HCT116 (cell line): ENCODE measurements around the gene GAK. TPM values are rescaled to one million over a fixed set of nuclear protein-coding genes. Genes with fewer than 3 reads are reported as not detected.

ENCODE experiments used
- ATAC-seq: fragments of 200-7000 bp; cut with Tn5 transposase; 2 replicates; pipeline ENCODE4 v1.9.1; 2020; ENCODE audit warnings: mild to moderate bottlenecking, moderate library complexity
- BruUV-seq: library from RNA; stranded (reverse); fragments of 400-500 nt; replicated peaks from 2 replicates; lab custom pipeline; 2021; lab: Mats Ljungman, UMichigan
- CTCF ChIA-PET: fragments of 300-600 bp; sonication (Branson Sonifier 250); formaldehyde crosslinking; loops from one replicate; lab custom pipeline; 2021; ENCODE audit warnings: antibody characterized with exemption; lab: Charles Lee
- POLR2A ChIA-PET: fragments of 300-600, 350-600 bp; sonication (Branson Sonifier 250); formaldehyde crosslinking; loops from one replicate; lab custom pipeline; 2021; ENCODE audit warnings: antibody characterized with exemption; lab: Charles Lee
- RAD21 ChIA-PET, 2 experiments: fragments of 300-600 bp; sonication (Branson Sonifier 250); formaldehyde crosslinking; loops; one replicate each; lab custom pipeline; 2023; ENCODE audit warnings: low total read pairs in 2 of 2; ENCODE audit not compliant: uncharacterized antibody in 2 of 2, unreplicated experiment in 2 of 2, low non-redundant PET in 1 of 2; lab: Charles Lee
- DNase-seq: peaks from one replicate; pipeline ENCODE4 v3.0.0-alpha.2; 2010; ENCODE audit warnings: low read depth, low spot score
- H2AFZ ChIP-seq: fragments of 200-600 bp; shearing (Covaris generic), sonication (generic); 2 replicates; pipeline ENCODE4 v1.6.1; 2017; ENCODE audit warnings: low read depth, mixed run types, mixed read lengths, antibody characterized with exemption, low read length; ENCODE audit not compliant: poor library complexity, severe bottlenecking
- H3K27ac ChIP-seq: 2 replicates; pipeline ENCODE4 v1.5.1; 2012; ENCODE audit warnings: low read depth, low read length
- H3K27me3 ChIP-seq: fragments of 200-600 bp; sonication (generic); 2 replicates; pipeline ENCODE4 v1.6.1; 2016; ENCODE audit warnings: mixed run types, low read length, mixed read lengths; ENCODE audit not compliant: insufficient read depth
- H3K36me3 ChIP-seq, 2 experiments: fragments of 200-500 bp in 1 of 2; fragments of 200-600 bp in 1 of 2; sonication (Bioruptor generic) in 1 of 2; sonication (generic) in 1 of 2; 2 replicates each; pipeline versions ENCODE4 v1.5.1 to v1.6.1; 2014 to 2016; ENCODE audit warnings: low read length in 2 of 2, inconsistent platforms in 1 of 2, mixed read lengths in 1 of 2, mixed run types in 1 of 2; ENCODE audit not compliant: insufficient read depth in 2 of 2, control insufficient read depth in 1 of 2
- H3K4me1 ChIP-seq, 2 experiments: fragments of 200-600 bp in 1 of 2; sonication (generic) in 1 of 2; 2 replicates each; pipeline versions ENCODE4 v1.5.1 to v1.6.1; 2012 to 2017; ENCODE audit warnings: low read length in 2 of 2, inconsistent platforms in 1 of 2, mild to moderate bottlenecking in 1 of 2, mixed read lengths in 1 of 2, mixed run types in 1 of 2, moderate library complexity in 1 of 2; ENCODE audit not compliant: insufficient read depth in 2 of 2, control insufficient read depth in 1 of 2
- H3K4me2 ChIP-seq: fragments of 200-600 bp; sonication (generic); 2 replicates; pipeline ENCODE4 v1.6.1; 2017; ENCODE audit warnings: mixed run types, low read length, mixed read lengths
- H3K4me3 ChIP-seq, 2 experiments: fragments of 200-600 bp in 1 of 2; sonication (generic) in 1 of 2; replicated peaks in 1 of 2; 2 replicates each; pipeline ENCODE4 v1.5.1; 2011 to 2016; ENCODE audit warnings: low read length in 2 of 2, control low read depth in 1 of 2, low read depth in 1 of 2, mild to moderate bottlenecking in 1 of 2, mixed read lengths in 1 of 2, mixed run types in 1 of 2
- H3K79me2 ChIP-seq: fragments of 200-600 bp; sonication (generic); 2 replicates; pipeline ENCODE4 v1.6.1; 2017; ENCODE audit warnings: mild to moderate bottlenecking, mixed run types, low read length, moderate library complexity, mixed read lengths; ENCODE audit not compliant: insufficient read depth
- H3K9ac ChIP-seq: fragments of 200-600 bp; sonication (generic); 2 replicates; pipeline ENCODE4 v1.6.1; 2016; ENCODE audit warnings: low read length, mixed read lengths
- H3K9me2 ChIP-seq: fragments of 200-600 bp; sonication (generic), shearing (Covaris generic); 2 replicates; pipeline ENCODE4 v1.6.1; 2017; ENCODE audit warnings: mixed run types, mild to moderate bottlenecking, moderate library complexity; ENCODE audit not compliant: insufficient read depth
- H3K9me3 ChIP-seq, 2 experiments: fragments of 200-500 bp in 1 of 2; fragments of 200-600 bp in 1 of 2; sonication (Bioruptor generic) in 1 of 2; sonication (generic) in 1 of 2; 2 replicates each; pipeline ENCODE4 v1.6.1; 2014 to 2017; ENCODE audit warnings: low read length in 2 of 2, mixed read lengths in 2 of 2, inconsistent platforms in 1 of 2, low read depth in 1 of 2, mild to moderate bottlenecking in 1 of 2, mixed run types in 1 of 2, moderate library complexity in 1 of 2; ENCODE audit not compliant: control insufficient read depth in 1 of 2, insufficient read depth in 1 of 2
- H4K20me1 ChIP-seq: fragments of 200-600 bp; sonication (generic), shearing (Covaris generic); 2 replicates; pipeline ENCODE4 v1.6.1; 2017; ENCODE audit warnings: mixed run types, mild to moderate bottlenecking, moderate library complexity; ENCODE audit not compliant: insufficient read depth
- CTCF ChIP-seq, 3 experiments: fragments of 200-600 bp in 1 of 3; sonication (generic) in 1 of 3; IDR thresholded peaks in 2 of 3; conservative IDR thresholded peaks in 1 of 3; 2 replicates each; pipeline ENCODE4 v1.5.1; 2012 to 2017; ENCODE audit warnings: low read depth in 2 of 3, low read length in 2 of 3, antibody characterized with exemption in 1 of 3, borderline replicate concordance in 1 of 3, control low read depth in 1 of 3, mild to moderate bottlenecking in 1 of 3, mixed read lengths in 1 of 3, mixed run types in 1 of 3, moderate library complexity in 1 of 3; ENCODE audit not compliant: insufficient read depth in 1 of 3
- EZH2 ChIP-seq: fragments of 200-600 bp; sonication (generic); IDR thresholded peaks from 2 replicates; pipeline ENCODE4 v1.6.1; 2017; ENCODE audit warnings: antibody characterized with exemption, mixed run types
- POLR2AphosphoS5 ChIP-seq: IDR thresholded peaks from 2 replicates; pipeline ENCODE4 v1.6.1; 2011; ENCODE audit warnings: mild to moderate bottlenecking, low read depth, low read length, moderate library complexity
- ZFX ChIP-seq: fragments of 450-650 bp; IDR thresholded peaks from 2 replicates; pipeline ENCODE4 v1.6.1; 2017
- intact Hi-C: fragments of 100-400 bp; cut with micrococcal nuclease; formaldehyde crosslinking; loops from 2 replicates; pipeline ENCODE4 v1.10.0; 2022
- total RNA-seq: library from RNA; stranded (reverse); gene quantifications from one replicate; pipeline ENCODE4 v1.2.1, GENCODE V29; 2021; ENCODE audit not compliant: unreplicated experiment

The GAK gene
- total RNA-seq, 1 experiment from 2014 or later, result 123 TPM

- TF ChIP-seq CTCF (IDR thresholded peaks at IDR 0.05 in 2 of 3, conservative IDR thresholded peaks at IDR 0.05 in 1 of 3; ENCODE audit: borderline replicate concordance in 1 of 3, insufficient read depth in 1 of 3, low read depth in 2 of 3, low read length in 2 of 3), result no peak
- no peak for TF ChIP-seq ZFX
Measured at GRCh38 chr4:960140-960635, 28.1 kb upstream of the GAK start (continued).

GRCh38 chr4:959338-960139, 27.4 kb upstream of the GAK start:
- intact Hi-C loops, result no loop called here
- Histone ChIP-seq H4K20me1 (no peaks in the 10 kb centered on the region), H3K27ac (no peak overlapping the region), H3K4me2 (no peak overlapping the region), H3K79me2 (no peaks in the 10 kb centered on the region; the same call in 1 of the 2 replicates), H3K9ac (no peak overlapping the region), H3K36me3 (no peaks in the 10 kb centered on the region), H3K27me3 (no peaks in the 10 kb centered on the region), H3K4me3 (no peak overlapping the region), H3K9me2 (no peaks in the 10 kb centered on the region), H2AFZ (no peak overlapping the region), H3K4me1 (peaks cover 5 to 20% of the 10 kb centered on the region in 2 experiments; a peak in 3 of 4 replicates), H3K9me3 (no peaks in the 10 kb centered on the region)
- CTCF ChIA-PET, result no interaction called here
- no peak for TF ChIP-seq EZH2
- 0 out of 2 replicates have a peak, but pooled peaks have one; percentile 4 for TF ChIP-seq POLR2AphosphoS5
- RAD21 ChIA-PET, result no interaction called here
- ATAC-seq (no peak), DNase-seq (no peak)
- no TSS peak for BruUV-seq
- POLR2A ChIA-PET, result no interaction called here
